ENCODE results near the gene KRTAP9-9. TPM values are rescaled to one million over a fixed set of nuclear protein-coding genes. Genes with fewer than 3 reads are reported as not detected.
"Not testable (repeated sequence)": the region's sequence is repeated elsewhere in the genome, so short reads cannot be mapped to it uniquely, and the experiment has no call there.

KRTAP9-9 gene
- total RNA-seq, 2 experiments from 2014 or later, result not detected

DNA sequence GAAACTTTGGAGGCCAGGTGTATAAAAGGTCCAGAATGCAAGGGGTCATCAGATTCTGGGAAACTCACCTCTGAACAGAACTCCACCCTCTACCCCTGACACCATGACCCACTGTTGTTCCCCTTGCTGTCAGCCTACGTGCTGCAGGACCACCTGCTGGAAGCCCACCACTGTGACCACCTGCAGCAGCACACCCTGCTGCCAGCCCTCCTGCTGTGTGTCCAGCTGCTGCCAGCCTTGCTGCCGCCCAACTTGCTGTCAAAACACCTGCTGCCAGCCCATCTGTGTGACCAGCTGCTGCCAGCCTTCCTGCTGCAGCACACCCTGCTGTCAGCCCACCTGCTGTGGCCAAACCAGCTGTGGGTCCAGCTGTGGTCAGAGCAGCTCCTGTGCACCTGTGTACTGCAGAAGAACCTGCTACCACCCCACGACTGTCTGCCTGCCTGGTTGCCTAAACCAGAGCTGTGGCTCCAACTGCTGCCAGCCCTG, 17.2 kb upstream of the KRTAP9-9 start, which contains the start of gene KRTAP9-8:
Gene KRTAP9-8 (plus strand): TSS at position 51 of the 489 bp plus-strand sequence. CDS start 53 bp downstream, at position 104.
- ATAC-seq, POLR2A ChIA-PET, CTCF ChIA-PET: not testable (repeated sequence)

DNA sequence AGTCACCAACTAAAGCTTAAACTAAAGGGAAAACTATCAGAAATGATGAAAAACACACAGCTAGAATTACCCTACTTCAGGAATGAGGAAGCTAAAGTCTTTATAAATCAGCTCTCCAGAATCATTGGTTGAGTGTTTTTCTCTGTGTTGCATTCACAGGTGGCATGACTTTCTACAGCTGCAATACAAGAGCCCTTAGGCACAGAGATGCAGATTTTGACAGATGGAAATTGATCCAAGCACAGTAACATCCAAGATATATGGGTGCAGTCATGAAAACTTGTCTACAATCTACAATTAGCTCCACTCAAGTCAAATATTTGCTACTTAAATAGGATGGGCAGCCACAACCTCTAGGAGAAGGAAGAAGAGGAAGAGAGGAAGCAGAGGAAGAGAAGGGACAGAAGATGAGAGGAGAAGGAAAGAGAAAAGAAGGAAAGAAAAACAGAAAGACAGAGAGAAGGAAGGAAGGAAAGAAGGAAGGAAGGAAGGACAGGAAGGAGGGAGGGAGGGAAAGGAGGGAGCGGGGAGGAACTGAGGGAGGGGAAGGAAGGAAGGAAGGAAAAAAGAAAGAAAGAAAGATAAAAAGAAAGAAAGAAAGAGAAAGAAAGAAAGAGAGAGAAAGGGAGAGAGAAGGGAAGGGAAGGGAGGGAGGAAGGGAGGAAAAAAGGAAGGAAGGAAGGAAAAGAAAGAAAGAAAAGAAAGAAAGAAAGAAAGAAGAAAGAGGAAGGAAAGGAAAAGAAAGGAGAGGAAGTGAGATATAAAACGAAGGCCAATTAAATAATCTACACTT, 8.0 kb upstream of the KRTAP9-9 start:
- DNase-seq; intact Hi-C loops (cut with DNase I, micrococcal nuclease); H3K36me3 Mint-ChIP-seq (ENCODE audit: low read depth); H3K9me3 Mint-ChIP-seq (ENCODE audit: low read depth); H3K27me3 Mint-ChIP-seq; POLR2A ChIA-PET; ATAC-seq; H3K27ac Mint-ChIP-seq; CTCF ChIA-PET; H3K4me3 Mint-ChIP-seq; H3K4me1 Mint-ChIP-seq: not testable (repeated sequence)

More for the DNA sequence above, 17.2 kb upstream of the KRTAP9-9 start, which contains the start of gene KRTAP9-8:
- H3K4me1 Mint-ChIP-seq; H3K27me3 Mint-ChIP-seq; H3K9me3 Mint-ChIP-seq (ENCODE audit: low read depth); H3K27ac Mint-ChIP-seq; H3K4me3 Mint-ChIP-seq; intact Hi-C loops (cut with DNase I, micrococcal nuclease); DNase-seq; H3K36me3 Mint-ChIP-seq (ENCODE audit: low read depth): not testable (repeated sequence)

DNA sequence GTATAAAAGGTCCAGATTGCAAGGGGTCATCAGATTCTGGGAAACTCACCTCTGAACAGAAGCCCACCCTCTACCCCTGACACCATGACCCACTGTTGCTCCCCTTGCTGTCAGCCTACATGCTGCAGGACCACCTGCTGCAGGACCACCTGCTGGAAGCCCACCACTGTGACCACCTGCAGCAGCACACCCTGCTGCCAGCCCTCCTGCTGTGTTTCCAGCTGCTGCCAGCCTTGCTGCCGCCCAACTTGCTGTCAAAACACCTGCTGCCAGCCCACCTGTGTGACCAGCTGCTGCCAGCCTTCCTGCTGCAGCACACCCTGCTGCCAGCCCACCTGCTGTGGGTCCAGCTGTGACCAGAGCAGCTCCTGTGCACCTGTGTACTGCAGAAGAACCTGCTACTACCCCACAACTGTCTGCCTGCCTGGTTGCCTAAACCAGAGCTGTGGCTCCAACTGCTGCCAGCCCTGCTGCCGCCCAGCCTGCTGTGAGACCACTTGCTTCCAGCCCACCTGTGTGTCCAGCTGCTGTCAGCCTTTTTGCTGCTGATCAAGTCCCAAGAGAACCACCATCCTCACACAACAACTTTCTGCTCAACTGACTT, 5.4 kb upstream of the KRTAP9-9 start, which contains the start of gene KRTAP9-4:
Gene KRTAP9-4 (plus strand): TSS at position 51 of the 604 bp plus-strand sequence. CDS start 34 bp downstream, at position 85.
- H3K27ac Mint-ChIP-seq; DNase-seq; ATAC-seq; H3K4me1 Mint-ChIP-seq; POLR2A ChIA-PET; H3K36me3 Mint-ChIP-seq (ENCODE audit: low read depth); H3K27me3 Mint-ChIP-seq; H3K9me3 Mint-ChIP-seq (ENCODE audit: low read depth); H3K4me3 Mint-ChIP-seq; intact Hi-C loops (cut with DNase I, micrococcal nuclease): not testable (repeated sequence)
- CTCF ChIA-PET, result interaction anchor here (1.2 kb wide), 1 partner anchor 72 kb away, joined by 3 read pairs; no protein-coding TSS in a partner anchor

DNA sequence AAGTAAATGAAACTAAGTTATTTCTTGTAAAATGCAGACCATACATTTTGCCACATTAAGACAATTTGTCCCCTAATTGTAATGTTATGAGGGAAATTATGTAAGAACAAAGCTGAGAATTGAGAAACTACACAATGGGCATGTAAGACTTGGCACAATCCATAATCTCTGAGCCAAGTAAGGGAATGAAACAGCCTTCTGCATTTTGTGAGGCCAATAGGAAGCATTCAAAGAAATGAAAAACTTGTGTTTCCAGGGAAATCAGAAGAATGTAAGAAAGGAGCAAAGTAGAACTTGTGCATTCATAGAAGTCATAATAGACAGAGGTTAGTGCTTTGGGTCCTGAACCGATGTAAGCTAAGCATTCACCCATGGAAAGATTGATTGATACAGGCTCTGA, 3.9 kb upstream of the KRTAP9-9 start:
- no peaks in the 10 kb centered on the region for H3K9me3 Mint-ChIP-seq (ENCODE audit: low read depth)
- POLR2A ChIA-PET, result no interaction called here
- CTCF ChIA-PET, result interaction anchor here (0.7 to 0.9 kb wide), 2 partner anchors 395 to 437 kb away, joined by 3 read pairs; partner anchors contain the start of gene EIF1
- H3K27ac Mint-ChIP-seq, result no peak overlapping the region
- no peak for DNase-seq
- intact Hi-C loops (cut with DNase I, micrococcal nuclease), result no loop called here
- H3K4me1 Mint-ChIP-seq, result no peaks in the 10 kb centered on the region
- no peak overlapping the region for H3K4me3 Mint-ChIP-seq
- no peaks in the 10 kb centered on the region for H3K27me3 Mint-ChIP-seq
- no peaks in the 10 kb centered on the region for H3K36me3 Mint-ChIP-seq (ENCODE audit: low read depth)
- ATAC-seq, result no peak

DNA sequence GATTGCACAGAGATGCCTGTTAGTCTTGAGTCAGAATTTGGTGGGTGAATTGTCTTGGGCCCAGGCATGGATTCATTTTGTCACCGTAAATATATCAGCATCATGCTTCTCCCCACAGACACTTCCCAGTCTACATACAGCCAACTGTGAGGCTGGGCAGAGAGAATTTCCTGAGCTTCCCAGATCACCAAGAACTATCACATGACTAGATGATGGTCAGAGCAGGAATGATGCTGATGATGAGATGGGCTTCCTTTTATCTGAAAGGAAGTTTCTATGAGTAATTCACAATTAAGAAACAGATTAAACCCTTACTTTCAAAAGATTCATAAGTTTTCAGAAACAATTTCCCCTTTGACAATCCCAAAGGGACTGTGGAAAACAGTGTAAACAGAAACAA, 323 bp upstream of the KRTAP9-9 start:
- H3K4me1 Mint-ChIP-seq, result no peaks in the 10 kb centered on the region
- DNase-seq, result no peak
- no peak for ATAC-seq
- ChIA-PET POLR2A (no interaction called here), CTCF (no interaction called here)
- H3K9me3 Mint-ChIP-seq (ENCODE audit: low read depth), result no peaks in the 10 kb centered on the region
- no peak overlapping the region for H3K4me3 Mint-ChIP-seq
- peaks cover 4% of the 10 kb centered on the region for H3K27me3 Mint-ChIP-seq
- no peaks in the 10 kb centered on the region for H3K36me3 Mint-ChIP-seq (ENCODE audit: low read depth)
- no peak overlapping the region for H3K27ac Mint-ChIP-seq
- intact Hi-C loops (cut with DNase I, micrococcal nuclease), result no loop called here

DNA sequence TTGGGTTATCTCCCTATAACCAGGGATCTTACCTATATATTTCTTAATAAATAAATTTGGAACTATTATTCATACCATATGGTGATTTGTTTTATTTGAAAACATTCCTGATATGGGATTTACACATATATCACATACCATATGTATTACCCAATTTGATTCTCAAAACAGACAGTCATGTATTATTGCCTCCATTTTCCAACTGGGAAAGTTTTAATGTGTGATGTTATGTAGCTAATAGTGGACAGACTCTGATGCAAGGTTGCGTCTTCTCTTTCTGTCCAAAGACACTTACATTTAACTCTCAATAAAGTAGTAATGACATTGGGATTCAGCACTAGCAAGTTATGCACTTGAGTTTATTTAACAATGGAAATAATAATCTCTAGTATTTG, 1.1 kb downstream of the KRTAP9-9 start:
- CTCF ChIA-PET, result no interaction called here
- intact Hi-C loops (cut with DNase I, micrococcal nuclease), result no loop called here
- POLR2A ChIA-PET, result no interaction called here
- Mint-ChIP-seq H3K27ac (no peak overlapping the region), H3K9me3 (ENCODE audit: low read depth) (no peaks in the 10 kb centered on the region), H3K36me3 (ENCODE audit: low read depth) (no peaks in the 10 kb centered on the region), H3K4me1 (peaks cover 13% of the 10 kb centered on the region), H3K4me3 (no peak overlapping the region), H3K27me3 (peaks cover 4% of the 10 kb centered on the region)
- DNase-seq (no peak), ATAC-seq (no peak)

DNA sequence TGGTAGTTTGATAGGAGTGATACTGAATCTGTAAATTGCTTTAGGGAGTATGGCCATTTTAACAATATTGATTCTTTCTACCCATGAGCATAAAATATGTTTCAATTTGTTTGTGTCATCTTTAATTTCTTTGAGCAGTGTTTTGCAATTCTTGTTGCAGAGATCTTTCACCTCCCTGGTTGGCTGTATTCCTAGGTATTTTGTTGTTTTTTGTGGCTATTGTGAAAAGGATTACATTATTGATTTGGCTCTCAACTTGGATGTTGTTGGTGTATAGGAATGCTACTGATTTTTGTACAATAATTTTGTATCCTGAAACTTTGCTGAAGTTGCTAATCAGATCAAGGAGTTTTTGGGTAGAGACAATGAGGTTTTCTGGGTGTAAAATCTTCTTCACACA, 3.2 kb downstream of the KRTAP9-9 start:
- no peaks in the 10 kb centered on the region for H3K9me3 Mint-ChIP-seq (ENCODE audit: low read depth)
- H3K4me3 Mint-ChIP-seq, result no peak overlapping the region
- CTCF ChIA-PET, result no interaction called here
- DNase-seq (no peak), ATAC-seq (no peak)
- H3K27ac Mint-ChIP-seq, result no peak overlapping the region
- intact Hi-C loops (cut with DNase I, micrococcal nuclease), result no loop called here
- no peaks in the 10 kb centered on the region for H3K36me3 Mint-ChIP-seq (ENCODE audit: low read depth)
- H3K4me1 Mint-ChIP-seq, result peaks cover 16% of the 10 kb centered on the region
- H3K27me3 Mint-ChIP-seq, result peaks cover 4% of the 10 kb centered on the region
- POLR2A ChIA-PET, result no interaction called here

DNA sequence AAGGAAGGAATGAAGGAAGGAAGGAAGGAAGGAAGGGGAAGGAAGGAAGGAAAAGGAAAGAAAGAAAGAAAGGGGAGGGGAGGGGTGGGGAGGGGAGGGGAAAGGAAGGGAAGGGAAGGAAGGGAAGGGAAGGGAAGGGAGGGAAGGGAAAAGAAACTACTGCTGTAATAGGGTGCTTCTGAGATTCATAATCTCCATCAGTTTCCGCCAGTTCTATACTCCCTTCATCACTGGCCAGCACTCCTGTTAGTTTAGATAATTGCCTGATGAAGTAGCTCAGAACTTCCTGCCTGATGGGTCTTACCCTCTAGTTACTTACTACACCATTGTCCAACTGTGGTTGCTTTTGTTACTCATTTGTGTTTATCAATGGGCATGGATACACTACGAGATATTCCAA, 8.0 kb downstream of the KRTAP9-9 start:
- ATAC-seq, result no peak
- DNase-seq, result no peak
- intact Hi-C loops (cut with DNase I, micrococcal nuclease), result no loop called here
- no peaks in the 10 kb centered on the region for H3K27me3 Mint-ChIP-seq
- H3K27ac Mint-ChIP-seq, result no peak overlapping the region
- no peaks in the 10 kb centered on the region for H3K9me3 Mint-ChIP-seq (ENCODE audit: low read depth)
- H3K4me3 Mint-ChIP-seq, result no peak overlapping the region
- peaks cover 18% of the 10 kb centered on the region for H3K4me1 Mint-ChIP-seq
- H3K36me3 Mint-ChIP-seq (ENCODE audit: low read depth), result no peaks in the 10 kb centered on the region
- ChIA-PET CTCF (no interaction called here), POLR2A (no interaction called here)

DNA sequence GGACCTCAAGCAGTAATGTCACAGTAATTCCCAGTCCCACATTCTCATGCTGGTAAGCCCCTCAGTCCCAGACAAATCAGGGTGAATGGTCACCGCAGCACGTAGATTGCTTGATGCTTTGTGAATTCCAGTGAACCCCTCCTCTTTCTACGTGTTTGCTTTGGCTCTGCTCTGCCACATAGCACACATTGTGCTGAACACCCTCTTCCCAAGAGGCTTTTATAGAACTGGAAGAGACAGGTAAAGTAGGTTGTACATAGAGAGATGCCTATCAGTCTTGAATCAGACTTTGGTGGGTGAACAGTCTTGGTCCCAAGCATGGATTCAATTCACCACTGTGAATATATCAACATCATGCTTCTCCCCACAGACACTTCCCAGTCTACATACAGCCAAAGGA, 9.4 kb downstream of the KRTAP9-9 start:
- Mint-ChIP-seq H3K36me3 (ENCODE audit: low read depth) (no peaks in the 10 kb centered on the region), H3K27me3 (no peaks in the 10 kb centered on the region), H3K27ac (no peak overlapping the region), H3K9me3 (ENCODE audit: low read depth) (no peaks in the 10 kb centered on the region), H3K4me1 (peaks cover 18% of the 10 kb centered on the region), H3K4me3 (no peak overlapping the region)
- ChIA-PET CTCF (no interaction called here), POLR2A (no interaction called here)
- DNase-seq (no peak), ATAC-seq (no peak)
- intact Hi-C loops (cut with DNase I, micrococcal nuclease), result no loop called here

DNA sequence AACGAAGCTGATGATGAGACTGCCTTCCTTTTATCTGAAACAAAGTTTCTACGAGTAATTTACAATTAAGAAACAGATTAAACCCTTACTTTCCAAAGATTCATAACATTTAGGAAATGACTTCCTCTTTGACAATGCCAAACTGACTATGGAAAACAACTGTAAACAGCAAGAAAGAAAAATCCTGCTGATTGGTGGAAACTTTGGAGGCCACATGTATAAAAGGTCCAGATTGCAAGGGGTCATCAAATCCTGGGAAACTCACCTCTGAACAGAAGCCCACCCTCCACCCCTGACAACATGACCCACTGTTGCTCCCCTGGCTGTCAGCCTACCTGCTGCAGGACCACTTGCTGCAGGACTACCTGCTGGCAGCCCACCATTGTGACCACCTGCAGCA, 9.9 kb downstream of the KRTAP9-9 start, which contains the start of gene KRTAP9-6:
Gene KRTAP9-6 (plus strand): TSS at position 301 of the 400 bp plus-strand sequence. CDS start 0 bp downstream, at position 301.
- no peak within 1 kb of the TSS for H3K27ac Mint-ChIP-seq
- ATAC-seq (no peak), DNase-seq (no peak)
- no peaks in the 10 kb centered on the region for H3K36me3 Mint-ChIP-seq (ENCODE audit: low read depth)
- no peaks in the 10 kb centered on the region for H3K27me3 Mint-ChIP-seq
- POLR2A ChIA-PET, result no interaction called here
- CTCF ChIA-PET, result no interaction called here
- H3K4me1 Mint-ChIP-seq, result peaks cover 18% of the 10 kb centered on the region
- H3K4me3 Mint-ChIP-seq, result no peak within 1 kb of the TSS
- H3K9me3 Mint-ChIP-seq (ENCODE audit: low read depth), result no peaks in the 10 kb centered on the region
- intact Hi-C loops (cut with DNase I, micrococcal nuclease), result no loop called here

DNA sequence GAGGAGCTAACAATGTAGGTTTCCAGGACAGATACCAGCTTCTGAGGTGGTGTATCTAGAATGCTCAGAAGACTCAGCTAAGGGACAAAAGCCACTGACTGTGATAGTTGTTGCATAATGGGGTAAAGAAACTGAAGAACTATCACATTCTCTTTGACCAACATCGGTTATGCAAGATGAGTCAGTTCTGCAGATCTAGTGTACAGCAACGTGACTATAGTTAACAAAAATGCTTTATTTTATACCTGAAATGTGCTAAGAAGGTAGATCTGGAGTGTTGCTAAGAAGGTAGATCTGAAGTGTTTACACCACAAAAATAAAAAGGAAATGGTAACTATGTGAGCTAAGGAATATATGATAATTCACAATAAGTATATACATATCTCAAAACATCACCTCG, 12.5 kb downstream of the KRTAP9-9 start:
- no peak for ATAC-seq
- H3K27me3 Mint-ChIP-seq, result no peaks in the 10 kb centered on the region

DNA sequence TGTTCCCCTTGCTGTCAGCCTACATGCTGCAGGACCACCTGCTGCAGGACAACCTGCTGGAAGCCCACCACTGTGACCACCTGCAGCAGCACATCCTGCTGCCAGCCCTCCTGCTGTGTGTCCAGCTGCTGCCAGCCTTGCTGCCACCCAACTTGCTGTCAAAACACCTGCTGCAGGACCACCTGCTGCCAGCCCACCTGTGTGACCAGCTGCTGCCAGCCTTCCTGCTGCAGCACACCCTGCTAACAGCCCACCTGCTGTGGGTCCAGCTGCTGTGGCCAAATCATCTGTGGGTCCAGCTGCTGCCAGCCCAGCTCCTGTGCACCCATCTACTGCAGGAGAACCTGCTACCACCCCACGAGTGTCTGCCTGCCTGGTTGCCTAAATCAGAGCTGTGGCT, 16.1 kb downstream of the KRTAP9-9 start:
- DNase-seq; CTCF ChIA-PET; POLR2A ChIA-PET; H3K27ac Mint-ChIP-seq; intact Hi-C loops (cut with DNase I, micrococcal nuclease); H3K27me3 Mint-ChIP-seq; H3K9me3 Mint-ChIP-seq (ENCODE audit: low read depth); H3K36me3 Mint-ChIP-seq (ENCODE audit: low read depth); ATAC-seq; H3K4me3 Mint-ChIP-seq; H3K4me1 Mint-ChIP-seq: not testable (repeated sequence)

More for the DNA sequence above, 12.5 kb downstream of the KRTAP9-9 start:
- POLR2A ChIA-PET, result no interaction called here
- CTCF ChIA-PET, result no interaction called here
- H3K4me1 Mint-ChIP-seq, result peaks cover 3% of the 10 kb centered on the region
- H3K27ac Mint-ChIP-seq, result no peak overlapping the region
- H3K36me3 Mint-ChIP-seq (ENCODE audit: low read depth), result no peaks in the 10 kb centered on the region
- H3K9me3 Mint-ChIP-seq (ENCODE audit: low read depth), result no peaks in the 10 kb centered on the region
- no peak overlapping the region for H3K4me3 Mint-ChIP-seq
- intact Hi-C loops (cut with DNase I, micrococcal nuclease), result no loop called here
- no peak for DNase-seq
